Right atrium auricular region (tissue), 2 donors: Measurements from ENCODE around the gene ANAPC5. TPM values are rescaled to one million over a fixed set of nuclear protein-coding genes. Genes with fewer than 3 reads are reported as not detected.
"Not testable (repeated sequence)": the region's sequence is repeated elsewhere in the genome, so short reads cannot be mapped to it uniquely, and the experiment has no call there.

ENCODE experiments used
- DNase-seq: peaks from one replicate; pipeline ENCODE4 v3.0.0-alpha.2; 2019; ENCODE audit warnings: low spot score
- H3K27ac ChIP-seq, 2 donors: fragments of 200-600 bp; sonication (generic); 1 replicate in 1 of 2; 2 replicates in 1 of 2; pipeline ENCODE4 v1.5.1; 2016 to 2019
- H3K27me3 ChIP-seq, 2 donors: fragments of 200-600 bp; sonication (generic); one replicate each; pipeline versions ENCODE4 v1.5.1 to v1.6.0; 2017 to 2019
- H3K36me3 ChIP-seq: fragments of 200-600 bp; sonication (generic); one replicate; pipeline ENCODE4 v1.5.1; 2016
- H3K4me1 ChIP-seq, 2 donors: fragments of 200-600 bp; sonication (generic); one replicate each; pipeline versions ENCODE4 v1.5.1 to v1.6.0; 2017 to 2019
- H3K4me3 ChIP-seq, 2 donors: fragments of 200-600 bp; sonication (generic); 1 replicate in 1 of 2; 2 replicates in 1 of 2; pipeline ENCODE4 v1.5.1; 2017 to 2019; ENCODE audit warnings: mild to moderate bottlenecking in 1 of 2, moderate library complexity in 1 of 2
- H3K9me3 ChIP-seq, 2 donors: fragments of 200-600 bp; sonication (generic); one replicate each; pipeline ENCODE4 v1.5.1; 2019
- CTCF ChIP-seq, 2 donors: fragments of 200-600 bp; sonication (generic); IDR thresholded peaks; one replicate each; pipeline ENCODE4 v1.5.1; 2019; ENCODE audit warnings: antibody characterized with exemption in 2 of 2
- total RNA-seq, 2 donors: library from RNA; depleted of rRNA; stranded (reverse); fragments of >200 nt; gene quantifications; one replicate each; pipeline ENCODE4 v1.1.0, GENCODE V29; 2016

Gene ANAPC5
- total RNA-seq, 2 donors from 2014 or later, result 54.6 to 63.1 TPM

GRCh38 chr12:121379945-121380344 lies 27.7 kb upstream of the ANAPC5 start:
- Histone ChIP-seq H3K4me3 (no peak overlapping the region), H3K27ac (no peak overlapping the region), H3K27me3 (no peaks in the 10 kb centered on the region), H3K36me3 (no peaks in the 10 kb centered on the region), H3K4me1 (no peaks in the 10 kb centered on the region), H3K9me3 (no peaks in the 10 kb centered on the region)
- no peak for TF ChIP-seq CTCF (IDR thresholded peaks at IDR 0.05)
- DNase-seq, result no peak

- Histone ChIP-seq H3K4me3 (no peak overlapping the region), H3K27ac (no peak overlapping the region), H3K36me3 (no peaks in the 10 kb centered on the region), H3K27me3 (no peaks in the 10 kb centered on the region), H3K9me3 (no peaks in the 10 kb centered on the region), H3K4me1 (no peaks in the 10 kb centered on the region)
- DNase-seq, result no peak
- no peak for TF ChIP-seq CTCF (IDR thresholded peaks at IDR 0.05)
Measured at GRCh38 chr12:121378736-121379135, 26.5 kb upstream of the ANAPC5 start.

- TF ChIP-seq CTCF (IDR thresholded peaks at IDR 0.05), result no peak
- no peaks in the 10 kb centered on the region for H3K4me1 ChIP-seq
- no peaks in the 10 kb centered on the region for H3K36me3 ChIP-seq
- no peaks in the 10 kb centered on the region for H3K27me3 ChIP-seq
- DNase-seq, result no peak
- H3K4me3 ChIP-seq, result no peak overlapping the region
- no peaks in the 10 kb centered on the region for H3K9me3 ChIP-seq
- no peak overlapping the region for H3K27ac ChIP-seq
Measured at GRCh38 chr12:121376754-121377697, 24.8 kb upstream of the ANAPC5 start.

- not testable (repeated sequence) for H3K4me1 ChIP-seq, H3K4me3 ChIP-seq, H3K27me3 ChIP-seq, H3K27ac ChIP-seq, DNase-seq, H3K9me3 ChIP-seq, H3K36me3 ChIP-seq
Measured at GRCh38 chr12:121374945-121375584, 22.9 kb upstream of the ANAPC5 start.

- not testable (repeated sequence) for H3K27ac ChIP-seq, H3K4me1 ChIP-seq, H3K4me3 ChIP-seq, H3K9me3 ChIP-seq, H3K27me3 ChIP-seq, DNase-seq, H3K36me3 ChIP-seq
Measured at GRCh38 chr12:121374336-121374735, 22.1 kb upstream of the ANAPC5 start.

GRCh38 chr12:121373755-121374154 lies 21.5 kb upstream of the ANAPC5 start:
- TF ChIP-seq CTCF (IDR thresholded peaks at IDR 0.05), result no peak
- Histone ChIP-seq H3K4me3 (no peak overlapping the region), H3K9me3 (no peaks in the 10 kb centered on the region), H3K27me3 (no peaks in the 10 kb centered on the region), H3K4me1 (no peaks in the 10 kb centered on the region), H3K36me3 (no peaks in the 10 kb centered on the region), H3K27ac (no peak overlapping the region)
- no peak for DNase-seq
